ENCODE results near the gene FGFR2. TPM values are rescaled to one million over a fixed set of nuclear protein-coding genes. Genes with fewer than 3 reads are reported as not detected.

Gene FGFR2
- total RNA-seq, 1 experiment from 2014 or later: 5.7 TPM

DNA sequence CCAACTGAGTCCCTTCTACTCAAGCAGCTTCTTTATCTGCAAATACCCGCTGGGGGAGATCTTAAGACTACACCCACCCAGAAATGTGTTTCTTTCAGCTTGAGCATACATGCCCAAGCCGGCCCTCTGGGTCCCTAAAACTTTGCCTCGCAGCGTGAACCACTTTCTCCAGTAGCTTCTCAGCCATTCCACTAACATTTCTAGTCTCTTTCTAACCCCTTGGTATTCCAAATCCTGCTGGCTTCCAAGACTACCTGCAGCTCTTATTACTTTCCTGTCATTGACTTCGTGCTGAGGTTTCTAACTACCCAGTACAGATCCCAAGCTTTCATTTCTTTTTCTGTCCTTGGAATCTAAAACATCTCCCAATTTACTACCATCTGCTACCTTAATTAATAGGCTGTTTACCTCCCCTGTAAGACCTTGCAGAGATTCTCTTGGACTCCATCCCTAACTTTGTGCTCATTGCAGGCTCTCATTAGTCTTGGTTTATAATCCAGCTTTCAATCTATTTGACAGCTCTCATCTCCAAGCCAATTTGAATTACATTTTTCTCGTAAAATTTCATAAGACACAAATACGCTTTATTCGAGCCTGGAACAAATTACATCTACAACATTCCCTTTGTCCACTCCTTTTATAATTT lies 153.6 kb downstream of the FGFR2 start:
- Histone ChIP-seq H3K9me3 (ENCODE audit: control insufficient read depth, insufficient read depth, low read depth, low read length) (no peaks in the 10 kb centered on the region), H3K4me1 (ENCODE audit: control insufficient read depth, insufficient read depth, low read length) (no peaks in the 10 kb centered on the region), H3K27ac (ENCODE audit: low read length) (no peak overlapping the region), H3K36me3 (ENCODE audit: control insufficient read depth, insufficient read depth, low read length) (no peaks in the 10 kb centered on the region), H3K4me3 (ENCODE audit: low read depth in 2 of 2, low read length in 2 of 2) (no peak overlapping the region), H3K27me3 (ENCODE audit: control insufficient read depth, insufficient read depth, low read length) (no peaks in the 10 kb centered on the region; the same call in 1 of the 2 replicates)
- intact Hi-C loops (cut with micrococcal nuclease; ENCODE audit: unreplicated experiment): no loop called here
- POLR2A ChIA-PET: no interaction called here
- DNase-seq (ENCODE audit: low read depth, low spot score) (no peak), ATAC-seq (no peak)
- TF ChIP-seq, protein P1, sequence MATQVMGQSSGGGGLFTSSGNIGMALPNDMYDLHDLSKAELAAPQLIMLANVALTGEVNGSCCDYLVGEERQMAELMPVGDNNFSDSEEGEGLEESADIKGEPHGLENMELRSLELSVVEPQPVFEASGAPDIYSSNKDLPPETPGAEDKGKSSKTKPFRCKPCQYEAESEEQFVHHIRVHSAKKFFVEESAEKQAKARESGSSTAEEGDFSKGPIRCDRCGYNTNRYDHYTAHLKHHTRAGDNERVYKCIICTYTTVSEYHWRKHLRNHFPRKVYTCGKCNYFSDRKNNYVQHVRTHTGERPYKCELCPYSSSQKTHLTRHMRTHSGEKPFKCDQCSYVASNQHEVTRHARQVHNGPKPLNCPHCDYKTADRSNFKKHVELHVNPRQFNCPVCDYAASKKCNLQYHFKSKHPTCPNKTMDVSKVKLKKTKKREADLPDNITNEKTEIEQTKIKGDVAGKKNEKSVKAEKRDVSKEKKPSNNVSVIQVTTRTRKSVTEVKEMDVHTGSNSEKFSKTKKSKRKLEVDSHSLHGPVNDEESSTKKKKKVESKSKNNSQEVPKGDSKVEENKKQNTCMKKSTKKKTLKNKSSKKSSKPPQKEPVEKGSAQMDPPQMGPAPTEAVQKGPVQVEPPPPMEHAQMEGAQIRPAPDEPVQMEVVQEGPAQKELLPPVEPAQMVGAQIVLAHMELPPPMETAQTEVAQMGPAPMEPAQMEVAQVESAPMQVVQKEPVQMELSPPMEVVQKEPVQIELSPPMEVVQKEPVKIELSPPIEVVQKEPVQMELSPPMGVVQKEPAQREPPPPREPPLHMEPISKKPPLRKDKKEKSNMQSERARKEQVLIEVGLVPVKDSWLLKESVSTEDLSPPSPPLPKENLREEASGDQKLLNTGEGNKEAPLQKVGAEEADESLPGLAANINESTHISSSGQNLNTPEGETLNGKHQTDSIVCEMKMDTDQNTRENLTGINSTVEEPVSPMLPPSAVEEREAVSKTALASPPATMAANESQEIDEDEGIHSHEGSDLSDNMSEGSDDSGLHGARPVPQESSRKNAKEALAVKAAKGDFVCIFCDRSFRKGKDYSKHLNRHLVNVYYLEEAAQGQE (IDR thresholded peaks at IDR 0.05; ENCODE audit: insufficient read depth in 1 of 2, low read depth in 2 of 2, low read length in 1 of 2): no peak
- TF ChIP-seq SIN3A (IDR thresholded peaks at IDR 0.05; ENCODE audit: borderline replicate concordance, insufficient read depth, low read depth, low read length) (no peak), TCF7L2 (IDR thresholded peaks at IDR 0.05; ENCODE audit: low read depth, low read length) (no peak), POLR2AphosphoS5 (IDR thresholded peaks at IDR 0.05; ENCODE audit: low read depth, low read length) (no peak)
- TF ChIP-seq, protein P2, sequence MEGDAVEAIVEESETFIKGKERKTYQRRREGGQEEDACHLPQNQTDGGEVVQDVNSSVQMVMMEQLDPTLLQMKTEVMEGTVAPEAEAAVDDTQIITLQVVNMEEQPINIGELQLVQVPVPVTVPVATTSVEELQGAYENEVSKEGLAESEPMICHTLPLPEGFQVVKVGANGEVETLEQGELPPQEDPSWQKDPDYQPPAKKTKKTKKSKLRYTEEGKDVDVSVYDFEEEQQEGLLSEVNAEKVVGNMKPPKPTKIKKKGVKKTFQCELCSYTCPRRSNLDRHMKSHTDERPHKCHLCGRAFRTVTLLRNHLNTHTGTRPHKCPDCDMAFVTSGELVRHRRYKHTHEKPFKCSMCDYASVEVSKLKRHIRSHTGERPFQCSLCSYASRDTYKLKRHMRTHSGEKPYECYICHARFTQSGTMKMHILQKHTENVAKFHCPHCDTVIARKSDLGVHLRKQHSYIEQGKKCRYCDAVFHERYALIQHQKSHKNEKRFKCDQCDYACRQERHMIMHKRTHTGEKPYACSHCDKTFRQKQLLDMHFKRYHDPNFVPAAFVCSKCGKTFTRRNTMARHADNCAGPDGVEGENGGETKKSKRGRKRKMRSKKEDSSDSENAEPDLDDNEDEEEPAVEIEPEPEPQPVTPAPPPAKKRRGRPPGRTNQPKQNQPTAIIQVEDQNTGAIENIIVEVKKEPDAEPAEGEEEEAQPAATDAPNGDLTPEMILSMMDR (IDR thresholded peaks at IDR 0.05): no peak
- CTCF ChIA-PET: interaction anchor here (0.6 kb wide), 1 partner anchor 297 kb away, joined by 5 read pairs; no protein-coding TSS in a partner anchor
- no TSS peak for BruUV-seq (replicated peaks)
- in situ Hi-C loops (cut with HindIII; ENCODE audit: low pct_unique_long_range_greater_than_20kb, low sequenced_read_pairs): no loop called here

DNA sequence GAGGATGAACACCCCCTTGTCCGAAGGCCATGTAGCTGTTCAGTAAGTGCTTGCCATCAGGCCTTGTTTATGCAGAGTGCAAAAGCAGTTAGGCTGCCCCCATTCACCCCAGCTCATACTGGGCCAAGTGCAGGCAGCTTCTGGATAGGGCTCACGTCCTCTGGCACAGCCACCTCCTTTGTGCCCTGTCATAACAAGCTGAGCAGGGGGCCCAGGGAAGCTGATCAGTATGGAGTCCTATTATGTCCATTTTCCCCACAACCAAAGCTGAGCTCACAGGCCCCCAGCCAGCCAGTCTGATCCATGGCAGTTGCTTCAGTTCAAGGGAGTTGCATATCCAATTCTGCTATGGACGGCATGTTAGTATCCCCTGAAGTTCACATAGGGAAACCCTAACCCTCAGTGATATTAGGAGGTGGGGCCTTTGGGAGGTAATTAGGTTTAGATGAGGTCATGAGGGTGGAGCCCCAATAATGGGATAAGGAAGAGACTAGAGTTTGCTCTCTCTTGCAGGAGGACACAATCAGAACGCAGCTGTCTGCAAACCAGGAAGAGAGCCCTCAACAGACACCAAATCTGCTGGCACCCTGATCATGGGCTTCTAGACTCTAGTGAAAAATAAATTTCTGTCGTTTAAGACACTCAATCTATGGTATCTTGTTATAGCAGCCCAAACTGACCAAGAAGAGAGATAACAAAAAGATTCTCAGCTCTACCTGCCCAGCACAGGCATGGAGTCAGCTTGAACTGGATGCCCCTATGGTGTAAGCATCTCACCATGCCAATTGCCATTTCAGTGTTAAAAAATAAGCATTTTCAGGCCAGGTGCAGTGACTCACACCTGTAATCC lies 155.9 kb downstream of the FGFR2 start:
- Histone ChIP-seq H3K27me3 (ENCODE audit: control insufficient read depth, insufficient read depth, low read length) (no peaks in the 10 kb centered on the region), H3K4me3 (ENCODE audit: low read depth in 2 of 2, low read length in 2 of 2) (no peak overlapping the region), H3K27ac (ENCODE audit: low read length) (no peak overlapping the region), H3K36me3 (ENCODE audit: control insufficient read depth, insufficient read depth, low read length) (no peaks in the 10 kb centered on the region), H3K4me1 (ENCODE audit: control insufficient read depth, insufficient read depth, low read length) (no peaks in the 10 kb centered on the region), H3K9me3 (ENCODE audit: control insufficient read depth, insufficient read depth, low read depth, low read length) (no peaks in the 10 kb centered on the region)
- in situ Hi-C loops (cut with HindIII; ENCODE audit: low pct_unique_long_range_greater_than_20kb, low sequenced_read_pairs): no loop called here
- no peak; the same call in 1 of the 2 replicates for ATAC-seq
- TF ChIP-seq, protein P2 (IDR thresholded peaks at IDR 0.05): no peak
- TF ChIP-seq TCF7L2 (IDR thresholded peaks at IDR 0.05; ENCODE audit: low read depth, low read length) (no peak), SIN3A (IDR thresholded peaks at IDR 0.05; ENCODE audit: borderline replicate concordance, insufficient read depth, low read depth, low read length) (no peak), POLR2AphosphoS5 (IDR thresholded peaks at IDR 0.05; ENCODE audit: low read depth, low read length) (no peak)
- TF ChIP-seq, protein P1 (IDR thresholded peaks at IDR 0.05; ENCODE audit: insufficient read depth in 1 of 2, low read depth in 2 of 2, low read length in 1 of 2): no peak
- intact Hi-C loops (cut with micrococcal nuclease; ENCODE audit: unreplicated experiment): no loop called here
- BruUV-seq (replicated peaks): no TSS peak
- ChIA-PET POLR2A (no interaction called here), CTCF (no interaction called here)
- no peak for DNase-seq (ENCODE audit: low read depth, low spot score)

Data from Panc1 (cell line).